ENCODE results near the gene ADGRG6.

ADGRG6 gene

GRCh38 chr6:142350309-142350708 lies 48.5 kb downstream of the ADGRG6 start:
- no peak for DNase-seq (ENCODE audit: low read depth)
- H3K4me3 ChIP-seq (ENCODE audit: low read length) = no peak overlapping the region
- no peak for TF ChIP-seq CTCF (IDR thresholded peaks at IDR 0.05; ENCODE audit: insufficient read depth, low read depth, low read length, missing control alignments)

GRCh38 chr6:142353690-142354089 lies 51.9 kb downstream of the ADGRG6 start:
- no peak overlapping the region for H3K4me3 ChIP-seq (ENCODE audit: low read length)
- no peak for TF ChIP-seq CTCF (IDR thresholded peaks at IDR 0.05; ENCODE audit: insufficient read depth, low read depth, low read length, missing control alignments)
- DNase-seq (ENCODE audit: low read depth) = no peak

GRCh38 chr6:142354650-142355049 lies 52.8 kb downstream of the ADGRG6 start:
- no peak for DNase-seq (ENCODE audit: low read depth)
- no peak overlapping the region for H3K4me3 ChIP-seq (ENCODE audit: low read length)
- no peak for TF ChIP-seq CTCF (IDR thresholded peaks at IDR 0.05; ENCODE audit: insufficient read depth, low read depth, low read length, missing control alignments)

GRCh38 chr6:142355520-142356174 lies 53.8 kb downstream of the ADGRG6 start:
- peak; percentile 39 for DNase-seq (ENCODE audit: low read depth)
- no peak for TF ChIP-seq CTCF (IDR thresholded peaks at IDR 0.05; ENCODE audit: insufficient read depth, low read depth, low read length, missing control alignments)
- H3K4me3 ChIP-seq (ENCODE audit: low read length) = no peak overlapping the region

GRCh38 chr6:142356201-142356883 lies 54.5 kb downstream of the ADGRG6 start:
- no peak overlapping the region for H3K4me3 ChIP-seq (ENCODE audit: low read length)
- no peak for TF ChIP-seq CTCF (IDR thresholded peaks at IDR 0.05; ENCODE audit: insufficient read depth, low read depth, low read length, missing control alignments)
- no peak for DNase-seq (ENCODE audit: low read depth)

GRCh38 chr6:142356884-142357225 lies 55.0 kb downstream of the ADGRG6 start:
- H3K4me3 ChIP-seq (ENCODE audit: low read length) = no peak overlapping the region
- TF ChIP-seq CTCF (IDR thresholded peaks at IDR 0.05; ENCODE audit: insufficient read depth, low read depth, low read length, missing control alignments) = no peak
- no peak for DNase-seq (ENCODE audit: low read depth)

GRCh38 chr6:142357879-142358278 lies 56.1 kb downstream of the ADGRG6 start:
- no peak overlapping the region for H3K4me3 ChIP-seq (ENCODE audit: low read length)
- DNase-seq (ENCODE audit: low read depth) = no peak
- no peak for TF ChIP-seq CTCF (IDR thresholded peaks at IDR 0.05; ENCODE audit: insufficient read depth, low read depth, low read length, missing control alignments)
